H9 (cell line): ENCODE results near the gene PLA2G4E. TPM values are rescaled to one million over a fixed set of nuclear protein-coding genes. Genes with fewer than 3 reads are reported as not detected.

Experiments used
- DNase-seq: peaks from one replicate; pipeline ENCODE4 v3.0.0-alpha.2; 2017
- H2AFZ ChIP-seq: one replicate; pipeline ENCODE4 v1.6.1; 2013; ENCODE audit warnings: mild to moderate bottlenecking, low read length, control low read depth, moderate library complexity
- H2AK5ac ChIP-seq: 2 replicates; pipeline ENCODE4 v1.6.1; 2013; ENCODE audit warnings: low read length, control low read depth, mixed read lengths; ENCODE audit not compliant: insufficient read length
- H2BK120ac ChIP-seq: one replicate; pipeline ENCODE4 v1.6.1; 2013; ENCODE audit warnings: low read depth, mild to moderate bottlenecking, low read length, control low read depth, inconsistent platforms; ENCODE audit not compliant: poor library complexity, severe bottlenecking
- H2BK12ac ChIP-seq: 2 replicates; pipeline ENCODE4 v1.6.1; 2013; ENCODE audit warnings: low read length, control low read depth, mixed read lengths, low read depth; ENCODE audit not compliant: insufficient read length
- H2BK15ac ChIP-seq: 2 replicates; pipeline ENCODE4 v1.6.1; 2013; ENCODE audit warnings: low read depth, low read length, control low read depth
- H2BK20ac ChIP-seq: one replicate; pipeline ENCODE4 v1.6.1; 2013; ENCODE audit warnings: low read depth, mild to moderate bottlenecking, low read length, control low read depth, inconsistent platforms; ENCODE audit not compliant: poor library complexity, severe bottlenecking
- H2BK5ac ChIP-seq: 2 replicates; pipeline ENCODE4 v1.6.1; 2013; ENCODE audit warnings: low read length, control low read depth, mixed read lengths; ENCODE audit not compliant: insufficient read length
- H3K14ac ChIP-seq: 2 replicates; pipeline ENCODE4 v1.6.1; 2013; ENCODE audit warnings: low read length, control low read depth; ENCODE audit not compliant: insufficient read depth
- H3K18ac ChIP-seq: 2 replicates; pipeline ENCODE4 v1.6.1; 2013; ENCODE audit warnings: low read depth, mild to moderate bottlenecking, mixed read lengths, low read length, control low read depth; ENCODE audit not compliant: insufficient read length
- H3K23ac ChIP-seq: 2 replicates; pipeline ENCODE4 v1.6.1; 2013; ENCODE audit warnings: low read length, control low read depth, mixed read lengths, low read depth; ENCODE audit not compliant: insufficient read length
- H3K23me2 ChIP-seq: 2 replicates; pipeline ENCODE4 v1.6.1; 2013; ENCODE audit warnings: low read depth, mild to moderate bottlenecking, mixed read lengths, low read length, control low read depth; ENCODE audit not compliant: insufficient read length, poor library complexity, severe bottlenecking
- H3K27ac ChIP-seq: 2 replicates; pipeline ENCODE4 v1.5.1; 2013; ENCODE audit warnings: low read length, control low read depth, mixed read lengths, low read depth; ENCODE audit not compliant: insufficient read length
- H3K27me3 ChIP-seq: 2 replicates; pipeline ENCODE4 v1.6.1; 2013; ENCODE audit warnings: low read length, control low read depth, inconsistent platforms; ENCODE audit not compliant: insufficient read depth
- H3K4ac ChIP-seq: 2 replicates; pipeline ENCODE4 v1.6.1; 2013; ENCODE audit warnings: low read depth, mild to moderate bottlenecking, control low read depth, inconsistent platforms, low read length, moderate library complexity
- H3K4me1 ChIP-seq: 2 replicates; pipeline ENCODE4 v1.6.1; 2013; ENCODE audit warnings: low read length, control low read depth, inconsistent platforms; ENCODE audit not compliant: insufficient read depth
- H3K4me2 ChIP-seq: 2 replicates; pipeline ENCODE4 v1.6.1; 2013; ENCODE audit warnings: low read length, control low read depth, mixed read lengths; ENCODE audit not compliant: insufficient read length, insufficient read depth
- H3K56ac ChIP-seq: 2 replicates; pipeline ENCODE4 v1.6.1; 2013; ENCODE audit warnings: low read depth, mild to moderate bottlenecking, mixed read lengths, low read length, control low read depth; ENCODE audit not compliant: insufficient read length
- H3K79me1 ChIP-seq: 2 replicates; pipeline ENCODE4 v1.6.1; 2013; ENCODE audit warnings: low read depth, mild to moderate bottlenecking, moderate library complexity, low read length, control low read depth, inconsistent platforms; ENCODE audit not compliant: insufficient read depth, poor library complexity, severe bottlenecking
- H3K79me2 ChIP-seq: 2 replicates; pipeline ENCODE4 v1.6.1; 2013; ENCODE audit warnings: low read length, control low read depth, inconsistent platforms; ENCODE audit not compliant: insufficient read depth
- H3K9ac ChIP-seq: 2 replicates; pipeline ENCODE4 v1.6.1; 2013; ENCODE audit warnings: low read length, control low read depth, mixed read lengths; ENCODE audit not compliant: insufficient read length; ENCODE audit errors: extremely low read depth
- H3K9me3 ChIP-seq: one replicate; pipeline ENCODE4 v1.6.1; 2013; ENCODE audit warnings: low read depth, low read length, inconsistent platforms; ENCODE audit not compliant: control insufficient read depth
- H3T11ph ChIP-seq: one replicate; pipeline ENCODE4 v1.6.1; 2013; ENCODE audit warnings: mild to moderate bottlenecking, low read length, control low read depth, inconsistent platforms
- H4K20me1 ChIP-seq: one replicate; pipeline ENCODE4 v1.6.1; 2013; ENCODE audit not compliant: control insufficient read depth, insufficient read length, insufficient read depth
- H4K5ac ChIP-seq: 2 replicates; pipeline ENCODE4 v1.6.1; 2013; ENCODE audit warnings: low read depth, mild to moderate bottlenecking, mixed read lengths, low read length, control low read depth; ENCODE audit not compliant: insufficient read length
- H4K8ac ChIP-seq: replicated peaks from 2 replicates; pipeline ENCODE4 v1.6.1; 2013; ENCODE audit warnings: low read length, control low read depth, mixed read lengths, low read depth; ENCODE audit not compliant: insufficient read length
- H4K91ac ChIP-seq: 2 replicates; pipeline ENCODE4 v1.6.1; 2013; ENCODE audit warnings: low read depth, mild to moderate bottlenecking, moderate library complexity, mixed read lengths, low read length, control low read depth; ENCODE audit not compliant: insufficient read length
- H3K27ac Mint-ChIP-seq, 3 experiments: 2 replicates in 2 of 3; 3 replicates in 1 of 3; pipeline ENCODE4 v1.8.0; 2020 to 2021; ENCODE audit warnings: mixed read lengths in 3 of 3, mild to moderate bottlenecking in 1 of 3, moderate library complexity in 1 of 3
- H3K27me3 Mint-ChIP-seq: 2 replicates; pipeline ENCODE4 v1.8.0; 2021; ENCODE audit warnings: low read depth, mild to moderate bottlenecking, moderate library complexity, mixed read lengths
- H3K36me3 Mint-ChIP-seq, 3 experiments: 2 replicates in 2 of 3; 3 replicates in 1 of 3; pipeline ENCODE4 v1.8.0; 2020 to 2021; ENCODE audit warnings: low read depth in 3 of 3, mixed read lengths in 3 of 3; ENCODE audit not compliant: insufficient read depth in 1 of 3
- H3K4me1 Mint-ChIP-seq, 2 experiments: 2 replicates each; pipeline ENCODE4 v1.8.0; 2020; ENCODE audit warnings: mixed read lengths in 2 of 2
- H3K4me3 Mint-ChIP-seq, 2 experiments: 2 replicates in 1 of 2; 3 replicates in 1 of 2; pipeline ENCODE4 v1.8.0; 2020 to 2021; ENCODE audit warnings: mild to moderate bottlenecking in 2 of 2, mixed read lengths in 2 of 2, moderate library complexity in 1 of 2
- H3K9me3 Mint-ChIP-seq, 2 experiments: 2 replicates in 1 of 2; 3 replicates in 1 of 2; pipeline ENCODE4 v1.8.0; 2020; ENCODE audit warnings: mild to moderate bottlenecking in 2 of 2, mixed read lengths in 2 of 2, moderate library complexity in 1 of 2
- CTCF ChIP-seq: fragments of 200-600 bp; sonication (generic); conservative IDR thresholded peaks from 3 replicates; pipeline ENCODE4 v1.8.0; 2021; ENCODE audit warnings: antibody characterized with exemption, mild to moderate bottlenecking
- WGBS: extraction: QIAGEN DNeasy Blood & Tissue Kit; methylation state at CpG from one replicate; pipeline ENCODE4 v1.1.7; 2013; ENCODE audit warnings: missing lambda C conversion rate, low lambda C conversion rate, mixed read lengths; ENCODE audit not compliant: insufficient read length; ENCODE audit errors: extremely low coverage; 5-methylcytosine and 5-hydroxymethylcytosine counted together
- total RNA-seq: library from RNA; stranded (reverse); gene quantifications from 2 replicates; pipeline ENCODE4 v1.2.1, GENCODE V29; 2021

The PLA2G4E gene
- total RNA-seq, 1 experiment from 2014 or later, result not detected

GRCh38 chr15:42068601-42069000 lies 47.8 kb upstream of the PLA2G4E start:
- no peak overlapping the region for H3K4me3 Mint-ChIP-seq
- Histone ChIP-seq H2BK120ac (no peak overlapping the region), H3K4me1 (no peaks in the 10 kb centered on the region), H4K20me1 (no peaks in the 10 kb centered on the region), H3K27me3 (no peaks in the 10 kb centered on the region), H2BK20ac (no peak overlapping the region), H3K9ac (no peak overlapping the region), H3K56ac (no peak overlapping the region), H3K79me2 (no peaks in the 10 kb centered on the region), H3K27ac (no peak overlapping the region), H4K5ac (no peak overlapping the region), H2BK15ac (no peak overlapping the region), H3K23ac (no peak overlapping the region), H3K9me3 (no peaks in the 10 kb centered on the region), H2AFZ (no peak overlapping the region), H2BK12ac (no peak overlapping the region), H3K4me2 (no peak overlapping the region), H3T11ph (no peak overlapping the region), H3K18ac (no peak overlapping the region), H2BK5ac (no peak overlapping the region), H4K91ac (no peak overlapping the region), H2AK5ac (no peak overlapping the region), H3K79me1 (no peaks in the 10 kb centered on the region), H3K23me2 (no peaks in the 10 kb centered on the region), H3K4ac (no peak overlapping the region), H3K14ac (no peak overlapping the region), H4K8ac (no peak overlapping the region)
- peaks cover 1% of the 10 kb centered on the region for H3K27me3 Mint-ChIP-seq
- no peaks in the 10 kb centered on the region; a peak in 1 of 7 replicates for H3K36me3 Mint-ChIP-seq
- no peak overlapping the region for H3K27ac Mint-ChIP-seq
- peaks cover 5 to 9% of the 10 kb centered on the region in 2 experiments for H3K4me1 Mint-ChIP-seq
- TF ChIP-seq CTCF, result no peak
- no peaks in the 10 kb centered on the region for H3K9me3 Mint-ChIP-seq
- WGBS, result no CpG with 5 or more reads among the region's 14 CpGs
- DNase-seq, result no peak
